ENCODE measurements around the gene DTWD1. TPM values are rescaled to one million over a fixed set of nuclear protein-coding genes. Genes with fewer than 3 reads are reported as not detected.
A peak's percentile ranks its signal among the peaks of the same experiment; 100 is the strongest.
"Not testable (repeated sequence)": the region's sequence is repeated elsewhere in the genome, so short reads cannot be mapped to it uniquely, and the experiment has no call there.

DTWD1 gene
- total RNA-seq, 1 experiment from 2014 or later: 36.2 TPM

DNA sequence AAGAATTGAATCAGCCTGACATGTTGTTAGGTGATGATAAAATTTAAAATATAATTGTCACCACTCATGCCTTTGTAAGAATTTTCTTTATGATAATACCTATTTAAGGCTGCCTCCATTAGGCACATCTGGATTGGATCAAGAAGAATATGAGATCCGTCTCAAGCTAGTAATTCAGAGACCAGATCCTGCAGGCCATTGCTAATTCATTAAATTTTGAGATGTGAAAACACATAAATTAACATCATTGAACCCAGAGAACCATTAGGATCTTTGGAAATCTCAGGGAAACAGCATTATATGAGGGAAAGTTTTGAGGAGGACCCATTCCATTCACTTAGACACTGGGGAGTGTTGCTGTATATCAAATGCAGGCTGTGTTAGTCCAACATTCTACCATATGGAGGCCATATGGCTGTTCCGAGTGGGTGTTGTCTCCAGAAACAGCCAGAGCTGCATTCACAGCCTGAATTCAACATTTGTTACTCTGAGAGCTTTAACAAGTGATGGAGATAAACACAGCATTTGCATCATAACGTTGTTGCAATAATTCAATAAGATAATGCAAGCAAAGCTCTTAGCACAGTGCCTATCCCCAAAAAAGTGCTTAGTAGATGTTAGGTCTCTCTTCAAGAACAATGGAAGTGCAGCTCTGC is 67.4 kb downstream of the DTWD1 start:
- H3K27me3 ChIP-seq: no peaks in the 10 kb centered on the region
- no peaks in the 10 kb centered on the region for H3K36me3 ChIP-seq
- H3K9me3 ChIP-seq: no peaks in the 10 kb centered on the region
- H3K4me3 ChIP-seq: no peak overlapping the region
- DNase-seq: no peak

DNA sequence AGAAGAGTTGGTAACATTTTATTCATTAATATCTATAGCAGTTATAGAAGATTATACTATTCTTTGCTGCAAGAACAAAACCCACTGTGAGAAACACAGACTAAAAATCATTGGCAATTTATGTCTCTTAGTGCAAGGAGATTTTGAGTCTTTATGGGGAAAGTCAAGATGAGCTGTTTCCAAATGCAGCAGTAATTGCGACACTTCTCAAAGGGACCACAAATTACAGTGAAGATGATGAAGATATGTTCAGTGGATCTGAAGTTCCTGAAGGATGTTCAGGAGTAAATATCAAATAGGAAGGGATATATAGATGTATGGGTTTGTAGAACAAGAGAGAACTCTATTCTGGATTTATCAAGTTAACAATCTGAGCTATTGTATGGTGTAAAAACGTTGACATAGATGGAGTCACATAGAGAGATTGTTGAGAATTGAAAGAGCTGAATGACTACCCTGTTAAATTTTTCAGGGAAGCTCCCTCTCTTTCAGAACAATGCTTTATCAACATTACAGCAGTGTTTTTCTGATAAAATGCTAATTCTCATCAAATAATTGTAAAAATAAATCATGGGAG is 71.8 kb downstream of the DTWD1 start:
- H3K36me3 ChIP-seq: no peaks in the 10 kb centered on the region
- no peaks in the 10 kb centered on the region for H3K27me3 ChIP-seq
- DNase-seq: no peak
- H3K9me3 ChIP-seq: no peaks in the 10 kb centered on the region
- H3K4me3 ChIP-seq: no peak overlapping the region

DNA sequence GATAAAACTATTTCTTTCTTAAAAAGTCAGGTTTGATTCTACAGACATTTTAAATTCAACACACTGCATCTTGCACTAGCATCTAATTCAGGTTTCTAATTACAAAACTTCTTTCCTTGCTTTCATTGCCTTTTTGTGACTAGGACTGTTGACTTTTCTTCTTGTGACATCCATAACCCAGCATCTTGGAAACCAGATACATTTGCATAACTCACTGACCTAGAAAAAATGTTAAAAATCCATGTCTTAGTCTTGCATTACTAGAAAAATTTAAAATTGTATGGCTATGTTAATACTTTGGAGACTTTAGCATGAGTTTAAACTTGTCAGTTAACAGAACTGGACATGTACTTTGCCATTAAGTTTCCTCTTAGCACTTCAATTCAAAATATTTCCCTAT is 72.7 kb downstream of the DTWD1 start:
- no peak for DNase-seq
- no peak overlapping the region for H3K4me3 ChIP-seq
- no peaks in the 10 kb centered on the region for H3K27me3 ChIP-seq
- H3K9me3 ChIP-seq: no peaks in the 10 kb centered on the region
- no peaks in the 10 kb centered on the region for H3K36me3 ChIP-seq

DNA sequence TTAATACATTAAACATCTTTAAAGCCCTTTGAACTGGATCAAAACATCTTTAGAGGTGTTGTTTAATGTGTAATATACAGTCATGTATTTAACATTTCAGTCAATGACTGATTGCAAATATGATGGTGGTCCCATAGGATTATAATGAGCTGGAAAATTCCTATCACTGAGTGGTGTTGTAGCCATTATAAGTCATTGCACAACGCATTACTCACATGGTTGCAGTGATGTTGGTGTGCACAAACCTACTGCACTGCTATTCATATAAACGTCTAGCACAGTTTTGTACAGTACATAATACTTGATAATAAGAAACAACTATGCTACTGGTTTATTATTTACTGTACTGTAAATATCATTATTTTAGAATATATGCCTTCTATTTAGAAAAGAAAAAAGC is 75.6 kb downstream of the DTWD1 start:
- no peak for DNase-seq
- H3K4me3 ChIP-seq: no peak overlapping the region
- H3K36me3 ChIP-seq: no peaks in the 10 kb centered on the region
- no peaks in the 10 kb centered on the region for H3K9me3 ChIP-seq
- H3K27me3 ChIP-seq: no peaks in the 10 kb centered on the region

DNA sequence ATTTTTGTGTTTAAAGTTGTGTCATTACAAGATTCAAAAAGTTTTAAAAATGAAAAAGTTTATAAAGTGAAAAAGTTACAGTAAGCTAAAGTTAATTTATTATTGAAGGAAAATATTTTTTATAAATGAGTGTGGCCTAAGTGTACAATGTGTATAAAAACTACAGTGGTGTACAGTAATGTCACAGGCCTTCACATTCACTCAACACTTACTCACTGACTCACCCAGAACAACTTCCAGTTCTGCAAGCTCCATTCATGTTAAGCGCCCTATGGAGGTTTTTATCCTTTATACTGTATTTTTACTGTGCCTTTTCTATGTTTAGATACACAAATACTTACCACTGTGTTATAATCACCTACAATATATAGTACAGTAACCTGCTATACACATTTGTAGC is 76.3 kb downstream of the DTWD1 start:
- H3K9me3 ChIP-seq: no peaks in the 10 kb centered on the region
- H3K36me3 ChIP-seq: no peaks in the 10 kb centered on the region
- no peak overlapping the region for H3K4me3 ChIP-seq
- DNase-seq: no peak
- H3K27me3 ChIP-seq: no peaks in the 10 kb centered on the region

DNA sequence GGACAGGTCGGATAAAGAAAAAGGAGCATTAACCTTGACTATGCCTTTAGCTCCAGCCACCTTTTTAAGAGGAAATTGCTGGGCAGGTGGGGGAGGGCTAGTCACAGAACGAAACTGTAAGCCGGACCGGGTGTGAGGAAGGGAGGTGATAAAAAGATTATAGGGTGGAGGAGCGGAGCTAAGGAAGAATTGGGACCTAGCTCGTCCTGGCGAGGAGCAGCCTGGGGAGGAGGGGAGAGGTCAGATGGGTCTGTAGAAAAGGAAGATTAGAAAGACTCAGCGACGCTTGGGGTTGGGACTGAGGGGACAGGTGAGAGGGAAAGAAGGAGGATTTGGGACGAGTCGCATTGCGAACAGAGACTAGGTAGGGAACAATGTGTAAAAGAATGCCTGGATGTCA is 82.1 kb downstream of the DTWD1 start:
- H3K36me3 ChIP-seq, DNase-seq, H3K27me3 ChIP-seq, H3K9me3 ChIP-seq: not testable (repeated sequence)
- H3K4me3 ChIP-seq: peak overlapping the region; percentile 15; the same call in 1 of the 2 replicates

Other genes starting within 250 kb of the DTWD1 start
- gene FGF7, start 197.8 kb upstream of the DTWD1 start, total RNA-seq (2014; rRNA removed; shearing (Covaris generic); ENCODE audit: low replicate concordance): 7.1 and 9.2 TPM in 2 replicates
- 0.44 and 2.8 TPM in 2 replicates for gene FAM227B, start 230 bp upstream of the DTWD1 start, total RNA-seq (2014; rRNA removed; shearing (Covaris generic); ENCODE audit: low replicate concordance)

All from MG63 (cell line).